Bone marrow (tissue), 2 donors: ENCODE results near the gene DOK3.

Experiments used
- DNase-seq, 2 donors: peaks; one replicate each; lab custom pipeline; 2025; lab: John Stamatoyannopoulos, UW

The DOK3 gene

GRCh38 chr5:177509381-177509951, at the start of gene DOK3:
DOK3 (minus strand) TSS chr5:177509826; CDS start chr5:177509540, 286 bp downstream.
- DNase-seq, result peak in 1 of 2 donors; percentile 46

GRCh38 chr5:177557796-177558195, 48.2 kb upstream of the DOK3 start:
- no peak for DNase-seq

GRCh38 chr5:177557041-177557647, 47.5 kb upstream of the DOK3 start:
- peak in 1 of 2 donors; percentile 23 for DNase-seq

- no peak for DNase-seq
Measured at GRCh38 chr5:177555665-177556064, 46.0 kb upstream of the DOK3 start.

- no peak for DNase-seq
Measured at GRCh38 chr5:177555228-177555627, 45.6 kb upstream of the DOK3 start.

GRCh38 chr5:177554474-177555111, 45.0 kb upstream of the DOK3 start, which contains the start of gene FAM193B:
FAM193B (minus strand) TSS chr5:177554563; CDS start chr5:177554458, 105 bp downstream.
- DNase-seq, result peak; percentile 80 to 84

GRCh38 chr5:177553671-177554429, 44.2 kb upstream of the DOK3 start:
- peak in 1 of 2 donors; percentile 31 for DNase-seq

GRCh38 chr5:177552839-177553455, 43.3 kb upstream of the DOK3 start:
- DNase-seq, result no peak

GRCh38 chr5:177550122-177550521, 40.5 kb upstream of the DOK3 start:
- no peak for DNase-seq

GRCh38 chr5:177548495-177548894, 38.9 kb upstream of the DOK3 start:
- no peak for DNase-seq

- DNase-seq, result no peak
Measured at GRCh38 chr5:177547736-177548135, 38.1 kb upstream of the DOK3 start.

- peak in 1 of 2 donors; percentile 8 for DNase-seq
Measured at GRCh38 chr5:177546258-177546741, 36.7 kb upstream of the DOK3 start.

GRCh38 chr5:177545487-177546257, 36.0 kb upstream of the DOK3 start:
- peak in 1 of 2 donors; percentile 11 for DNase-seq

- DNase-seq, result no peak
Measured at GRCh38 chr5:177542816-177543465, 33.3 kb upstream of the DOK3 start.

GRCh38 chr5:177540438-177540837, 30.8 kb upstream of the DOK3 start:
- no peak for DNase-seq

- DNase-seq, result no peak
Measured at GRCh38 chr5:177539411-177539810, 29.8 kb upstream of the DOK3 start.

- DNase-seq, result no peak
Measured at GRCh38 chr5:177538876-177539275, 29.2 kb upstream of the DOK3 start.

- DNase-seq, result no peak
Measured at GRCh38 chr5:177537389-177538361, 28.0 kb upstream of the DOK3 start.

GRCh38 chr5:177536386-177536785, 26.8 kb upstream of the DOK3 start:
- no peak for DNase-seq
